Measurements from ENCODE around the gene ZBTB45.

DNA sequence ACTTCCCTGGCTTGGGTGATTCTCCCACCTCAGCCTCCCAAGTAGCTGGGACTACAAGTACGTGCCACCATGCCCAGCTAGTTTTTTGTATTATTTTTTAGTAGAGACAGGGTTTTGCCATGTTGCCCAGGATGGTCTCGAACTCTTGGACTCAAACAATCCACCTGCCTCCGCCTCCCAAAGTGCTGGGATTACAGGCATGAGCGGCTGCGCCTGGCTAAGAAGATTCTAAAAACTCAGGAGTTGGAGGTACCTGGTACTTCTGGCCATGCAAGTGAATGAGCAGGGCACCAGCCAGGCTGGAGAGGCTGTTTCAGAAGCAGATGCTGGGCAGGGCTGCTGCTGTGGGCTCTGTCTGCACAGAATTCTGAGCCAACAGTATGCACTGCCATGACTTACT is 47.4 kb upstream of the ZBTB45 start:
- TF ChIP-seq, protein P1, sequence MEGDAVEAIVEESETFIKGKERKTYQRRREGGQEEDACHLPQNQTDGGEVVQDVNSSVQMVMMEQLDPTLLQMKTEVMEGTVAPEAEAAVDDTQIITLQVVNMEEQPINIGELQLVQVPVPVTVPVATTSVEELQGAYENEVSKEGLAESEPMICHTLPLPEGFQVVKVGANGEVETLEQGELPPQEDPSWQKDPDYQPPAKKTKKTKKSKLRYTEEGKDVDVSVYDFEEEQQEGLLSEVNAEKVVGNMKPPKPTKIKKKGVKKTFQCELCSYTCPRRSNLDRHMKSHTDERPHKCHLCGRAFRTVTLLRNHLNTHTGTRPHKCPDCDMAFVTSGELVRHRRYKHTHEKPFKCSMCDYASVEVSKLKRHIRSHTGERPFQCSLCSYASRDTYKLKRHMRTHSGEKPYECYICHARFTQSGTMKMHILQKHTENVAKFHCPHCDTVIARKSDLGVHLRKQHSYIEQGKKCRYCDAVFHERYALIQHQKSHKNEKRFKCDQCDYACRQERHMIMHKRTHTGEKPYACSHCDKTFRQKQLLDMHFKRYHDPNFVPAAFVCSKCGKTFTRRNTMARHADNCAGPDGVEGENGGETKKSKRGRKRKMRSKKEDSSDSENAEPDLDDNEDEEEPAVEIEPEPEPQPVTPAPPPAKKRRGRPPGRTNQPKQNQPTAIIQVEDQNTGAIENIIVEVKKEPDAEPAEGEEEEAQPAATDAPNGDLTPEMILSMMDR (IDR thresholded peaks at IDR 0.05 in 8 of 11, conservative IDR thresholded peaks at IDR 0.05 in 3 of 11), result no peak
- TF ChIP-seq POLR2AphosphoS5 (IDR thresholded peaks at IDR 0.05) (no peak), POLR2A (IDR thresholded peaks at IDR 0.05) (no peak)

Measured in spleen (tissue), 7 donors.